NT2/D1 (cell line): Measurements from ENCODE around the gene KRTAP12-1.
A peak's percentile ranks its signal among the peaks of the same experiment; 100 is the strongest.

Experiments used
- DNase-seq: peaks from one replicate; pipeline ENCODE4 v3.0.0-alpha.2; 2011; ENCODE audit warnings: low read depth, low spot score
- H3K27me3 ChIP-seq: 2 replicates; pipeline ENCODE4 v1.6.0; 2011; ENCODE audit warnings: mild to moderate bottlenecking; ENCODE audit not compliant: insufficient read length, insufficient read depth
- H3K36me3 ChIP-seq: 2 replicates; pipeline ENCODE4 v1.6.1; 2011; ENCODE audit warnings: mild to moderate bottlenecking, low read length, mixed read lengths; ENCODE audit not compliant: insufficient read depth, insufficient read length
- H3K4me1 ChIP-seq: 2 replicates; pipeline ENCODE4 v1.5.1; 2011; ENCODE audit not compliant: insufficient read depth, insufficient read length
- H3K4me3 ChIP-seq: 2 replicates; pipeline ENCODE4 v1.5.1; 2011; ENCODE audit warnings: low read depth; ENCODE audit not compliant: insufficient read length
- H3K9ac ChIP-seq: 2 replicates; pipeline ENCODE4 v1.6.0; 2011; ENCODE audit warnings: low read depth; ENCODE audit not compliant: insufficient read length
- H3K9me3 ChIP-seq: 2 replicates; pipeline ENCODE4 v1.5.1; 2011; ENCODE audit warnings: mild to moderate bottlenecking, low read length; ENCODE audit not compliant: insufficient read depth
- SUZ12 ChIP-seq: IDR thresholded peaks from 2 replicates; pipeline ENCODE4 v1.6.1; 2011; ENCODE audit not compliant: insufficient read length, insufficient read depth; ENCODE audit errors: extremely low read depth
- YY1 ChIP-seq: IDR thresholded peaks from 2 replicates; pipeline ENCODE4 v1.6.1; 2011; ENCODE audit not compliant: insufficient read length, insufficient read depth
- ZNF274 ChIP-seq: IDR thresholded peaks from 2 replicates; pipeline ENCODE4 v1.6.1; 2011; ENCODE audit warnings: mild to moderate bottlenecking, low read depth, low read length

The KRTAP12-1 gene

GRCh38 chr21:44716984-44717383, 35.0 kb upstream of the KRTAP12-1 start:
- Histone ChIP-seq H3K36me3 (no peaks in the 10 kb centered on the region), H3K4me3 (no peak overlapping the region), H3K4me1 (peaks cover 7% of the 10 kb centered on the region), H3K9me3 (0 out of 2 replicates have a peak, but pooled peaks cover 3% of the 10 kb centered on the region), H3K9ac (no peak overlapping the region), H3K27me3 (peaks cover 55% of the 10 kb centered on the region)
- no peak for DNase-seq
- TF ChIP-seq YY1 = no peak
- no peak for TF ChIP-seq SUZ12
- no peak for TF ChIP-seq ZNF274

GRCh38 chr21:44714905-44715304, 32.9 kb upstream of the KRTAP12-1 start:
- Histone ChIP-seq H3K4me3 (no peak overlapping the region), H3K4me1 (peaks cover 18% of the 10 kb centered on the region), H3K27me3 (peaks cover 63% of the 10 kb centered on the region), H3K9me3 (0 out of 2 replicates have a peak, but pooled peaks cover 3% of the 10 kb centered on the region), H3K36me3 (no peaks in the 10 kb centered on the region), H3K9ac (no peak overlapping the region)
- no peak for TF ChIP-seq SUZ12
- no peak for TF ChIP-seq YY1
- TF ChIP-seq ZNF274 = no peak
- no peak for DNase-seq

DNA sequence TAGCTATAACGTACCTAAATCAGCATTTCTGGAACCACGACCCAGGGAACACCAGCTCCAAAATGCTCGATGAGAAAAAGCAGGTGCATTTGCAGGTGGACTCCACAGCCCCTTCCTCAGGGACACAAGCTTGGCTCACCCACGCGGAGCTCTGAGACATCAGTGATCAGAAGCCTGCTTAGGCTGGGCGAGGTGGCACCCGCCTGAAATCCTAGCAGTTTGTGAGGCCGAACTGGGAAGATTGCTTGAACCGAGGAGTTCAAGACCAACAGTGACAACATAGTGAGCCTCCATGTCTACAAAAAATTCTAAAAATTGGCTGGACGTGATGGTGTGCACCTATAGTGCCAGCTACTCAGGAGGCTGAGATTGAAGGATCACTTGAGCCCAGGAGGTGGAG, 31.9 kb upstream of the KRTAP12-1 start:
- H3K27me3 ChIP-seq = peaks cover 73% of the 10 kb centered on the region
- H3K4me3 ChIP-seq = no peak overlapping the region
- no peak overlapping the region for H3K9ac ChIP-seq
- 0 out of 2 replicates have a peak, but pooled peaks cover 3% of the 10 kb centered on the region for H3K9me3 ChIP-seq
- H3K36me3 ChIP-seq = no peaks in the 10 kb centered on the region
- peaks cover 27% of the 10 kb centered on the region for H3K4me1 ChIP-seq
- DNase-seq = no peak
- TF ChIP-seq SUZ12 = no peak
- no peak for TF ChIP-seq ZNF274
- no peak for TF ChIP-seq YY1

DNA sequence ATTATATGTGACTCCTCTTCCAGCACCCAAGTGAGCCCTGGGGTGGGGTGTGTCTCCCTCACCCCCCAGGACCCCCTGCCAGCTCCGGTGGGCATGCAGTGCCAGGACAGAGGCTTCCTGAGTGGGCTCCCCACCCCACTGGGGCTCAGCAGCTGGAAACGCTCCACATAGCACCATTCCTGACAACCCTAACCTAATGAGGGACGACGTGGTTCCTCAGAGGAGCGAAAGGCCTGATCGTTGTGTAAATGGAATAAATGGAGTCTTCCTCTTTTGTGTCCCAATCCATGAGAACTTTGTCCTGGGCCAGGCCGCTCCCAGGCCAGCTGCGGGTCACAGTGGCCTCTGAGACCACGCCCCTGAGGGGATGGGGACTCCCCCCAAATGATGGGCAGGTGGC, 31.2 kb upstream of the KRTAP12-1 start:
- DNase-seq = no peak
- TF ChIP-seq SUZ12 = no peak
- TF ChIP-seq ZNF274 = no peak
- no peak for TF ChIP-seq YY1
- H3K9ac ChIP-seq = no peak overlapping the region
- H3K36me3 ChIP-seq = no peaks in the 10 kb centered on the region
- H3K9me3 ChIP-seq = 0 out of 2 replicates have a peak, but pooled peaks cover 3% of the 10 kb centered on the region
- H3K4me1 ChIP-seq = peaks cover 28% of the 10 kb centered on the region
- peaks cover 80% of the 10 kb centered on the region for H3K27me3 ChIP-seq
- no peak overlapping the region for H3K4me3 ChIP-seq

DNA sequence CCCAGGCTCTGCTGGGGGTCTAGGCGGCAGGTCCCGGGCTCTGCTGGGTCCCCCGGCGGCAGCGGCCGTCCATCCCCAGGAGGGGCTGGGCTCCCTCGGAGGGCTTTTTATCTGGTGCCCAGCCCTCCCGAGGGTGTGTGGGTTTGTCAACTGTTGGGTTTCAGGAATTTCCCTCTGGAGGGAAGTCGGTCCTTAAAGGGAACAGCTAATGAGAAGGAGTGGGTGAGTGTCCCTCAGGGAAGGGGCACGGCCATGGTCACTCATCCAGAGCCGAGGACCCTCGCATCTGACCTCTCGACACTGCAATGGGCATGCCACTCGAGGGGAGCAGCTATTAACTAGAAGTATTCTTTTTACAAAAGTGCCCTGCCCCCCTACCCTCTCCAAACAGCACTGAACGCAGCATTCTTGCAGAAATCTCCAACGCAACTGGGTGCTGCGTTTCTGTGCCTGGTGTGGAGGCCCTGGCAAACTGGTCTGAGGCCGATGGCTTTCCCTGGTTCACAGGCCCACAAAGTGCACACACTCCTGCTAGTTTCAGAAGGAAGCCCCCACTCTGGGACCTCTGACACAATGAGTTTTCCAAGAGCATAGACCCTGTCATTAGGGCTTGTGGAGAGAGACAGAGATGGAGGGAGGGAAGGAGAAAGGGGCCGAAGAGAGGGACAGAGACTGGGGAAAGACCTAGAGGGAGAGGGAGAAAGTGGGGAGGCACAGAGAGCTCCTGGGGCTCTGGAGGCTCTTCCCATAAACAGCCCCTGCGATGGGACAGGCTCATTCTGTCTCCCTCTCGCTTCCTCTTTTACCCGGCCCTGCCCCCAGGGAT, 30.5 kb upstream of the KRTAP12-1 start:
- H3K36me3 ChIP-seq = no peaks in the 10 kb centered on the region
- peaks cover 34% of the 10 kb centered on the region for H3K4me1 ChIP-seq
- no peak for DNase-seq
- 0 out of 2 replicates have a peak, but pooled peaks cover 3% of the 10 kb centered on the region for H3K9me3 ChIP-seq
- TF ChIP-seq YY1 (no peak), ZNF274 (no peak), SUZ12 (no peak)
- peak overlapping the region; percentile 57 for H3K9ac ChIP-seq
- H3K27me3 ChIP-seq = peaks cover 87% of the 10 kb centered on the region
- H3K4me3 ChIP-seq = peak overlapping the region; percentile 22

- peak within 1 kb of the TSS; percentile 29 for H3K4me3 ChIP-seq
- H3K9ac ChIP-seq = peak within 1 kb of the TSS; percentile 57
These were observed 29.6 kb upstream of the KRTAP12-1 start, which contains the start of gene TSPEAR for GRCh38 chr21:44711327-44712202. Gene TSPEAR (minus strand): TSS chr21:44711572. CDS start chr21:44711514, 58 bp downstream.

More at GRCh38 chr21:44711327-44712202, 29.6 kb upstream of the KRTAP12-1 start, which contains the start of gene TSPEAR:
- peaks cover 95% of the 10 kb centered on the region for H3K27me3 ChIP-seq
- 0 out of 2 replicates have a peak, but pooled peaks cover 3% of the 10 kb centered on the region for H3K9me3 ChIP-seq
- no peaks in the 10 kb centered on the region for H3K36me3 ChIP-seq
- no peak for DNase-seq
- H3K4me1 ChIP-seq = peaks cover 36% of the 10 kb centered on the region
- TF ChIP-seq ZNF274 (no peak), YY1 (no peak), SUZ12 (peak; percentile 37)
